WTC11 (cell line): Measurements from ENCODE around the gene MMP17. TPM values are rescaled to one million over a fixed set of nuclear protein-coding genes. Genes with fewer than 3 reads are reported as not detected.

Source experiments
- ATAC-seq: fragments of 200-7000 bp; cut with Tn5 transposase; 2 replicates; pipeline ENCODE4 v1.10.0; 2021; ENCODE audit warnings: mild to moderate bottlenecking, moderate library complexity
- CTCF ChIA-PET: fragments of 300-600 bp; sonication (Branson Sonifier 250); formaldehyde crosslinking; loops from one replicate; lab custom pipeline; 2021; ENCODE audit warnings: antibody characterized with exemption; lab: Charles Lee
- POLR2A ChIA-PET: fragments of 350-600 bp; sonication (Branson Sonifier 250); formaldehyde crosslinking; loops from one replicate; lab custom pipeline; 2021; ENCODE audit warnings: antibody characterized with exemption; lab: Charles Lee
- DNase-seq: peaks from one replicate; pipeline ENCODE4 v3.0.0; 2021; ENCODE audit warnings: low spot score
- H3K27ac Mint-ChIP-seq: 2 replicates; pipeline ENCODE4 v1.8.0; 2021; ENCODE audit warnings: mixed read lengths
- H3K27me3 Mint-ChIP-seq: 2 replicates; pipeline ENCODE4 v1.8.0; 2021; ENCODE audit warnings: low read depth, mild to moderate bottlenecking, moderate library complexity, mixed read lengths
- H3K36me3 Mint-ChIP-seq: 2 replicates; pipeline ENCODE4 v1.8.0; 2021; ENCODE audit warnings: mixed read lengths
- H3K4me1 Mint-ChIP-seq: 2 replicates; pipeline ENCODE4 v1.8.0; 2022; ENCODE audit warnings: mixed read lengths
- H3K4me3 Mint-ChIP-seq: 2 replicates; pipeline ENCODE4 v1.8.0; 2021; ENCODE audit warnings: mild to moderate bottlenecking, moderate library complexity, mixed read lengths
- H3K9me3 Mint-ChIP-seq: 2 replicates; pipeline ENCODE4 v1.8.0; 2021; ENCODE audit warnings: mixed read lengths
- E2F1 ChIP-seq: sonication (generic); formaldehyde crosslinking; IDR thresholded peaks from 2 replicates; pipeline ENCODE4 v1.8.0; 2022; ENCODE audit warnings: mild to moderate bottlenecking, missing genetic modification reagents
- HMGA2 ChIP-seq: fragments of 250-450 bp; sonication (Bioruptor Pico); IDR thresholded peaks from 2 replicates; pipeline ENCODE4 v1.4.0; 2021; ENCODE audit warnings: mild to moderate bottlenecking, moderate library complexity
- MLX ChIP-seq: sonication (generic); formaldehyde crosslinking; IDR thresholded peaks from 2 replicates; pipeline ENCODE4 v1.8.1; 2023; ENCODE audit warnings: mild to moderate bottlenecking, missing genetic modification reagents, moderate library complexity
- NR1H2 ChIP-seq: sonication (generic); formaldehyde crosslinking; IDR thresholded peaks from 2 replicates; pipeline ENCODE4 v1.9.0; 2021; ENCODE audit warnings: mild to moderate bottlenecking, moderate library complexity, missing genetic modification reagents
- PRDM15 ChIP-seq: sonication (generic); formaldehyde crosslinking; IDR thresholded peaks from 2 replicates; pipeline ENCODE4 v1.8.0; 2022; ENCODE audit warnings: missing genetic modification reagents
- SMAD4 ChIP-seq: sonication (generic); formaldehyde crosslinking; IDR thresholded peaks from 2 replicates; pipeline ENCODE4 v1.8.0; 2022; ENCODE audit warnings: mild to moderate bottlenecking, missing genetic modification reagents
- USF2 ChIP-seq: sonication (generic); formaldehyde crosslinking; IDR thresholded peaks from 2 replicates; pipeline ENCODE4 v1.8.1; 2023; ENCODE audit warnings: mild to moderate bottlenecking, missing genetic modification reagents, moderate library complexity
- ZNF263 ChIP-seq: sonication (generic); formaldehyde crosslinking; IDR thresholded peaks from 2 replicates; pipeline ENCODE4 v1.8.1; 2022; ENCODE audit warnings: low read depth, mild to moderate bottlenecking, moderate library complexity, missing genetic modification reagents
- total RNA-seq: library from RNA; stranded (reverse); gene quantifications from 3 replicates; pipeline ENCODE4 v1.2.3, GENCODE V29; 2021
- TF ChIP-seq, protein P1 (sequence below): fragments of 250-450 bp; sonication (Bioruptor Pico); IDR thresholded peaks from 2 replicates; pipeline ENCODE4 v1.9.0; 2021; ENCODE audit warnings: moderate library complexity, mild to moderate bottlenecking, inconsistent platforms, borderline replicate concordance

MMP17 gene
- total RNA-seq, 1 experiment from 2014 or later = 67.1 TPM

DNA sequence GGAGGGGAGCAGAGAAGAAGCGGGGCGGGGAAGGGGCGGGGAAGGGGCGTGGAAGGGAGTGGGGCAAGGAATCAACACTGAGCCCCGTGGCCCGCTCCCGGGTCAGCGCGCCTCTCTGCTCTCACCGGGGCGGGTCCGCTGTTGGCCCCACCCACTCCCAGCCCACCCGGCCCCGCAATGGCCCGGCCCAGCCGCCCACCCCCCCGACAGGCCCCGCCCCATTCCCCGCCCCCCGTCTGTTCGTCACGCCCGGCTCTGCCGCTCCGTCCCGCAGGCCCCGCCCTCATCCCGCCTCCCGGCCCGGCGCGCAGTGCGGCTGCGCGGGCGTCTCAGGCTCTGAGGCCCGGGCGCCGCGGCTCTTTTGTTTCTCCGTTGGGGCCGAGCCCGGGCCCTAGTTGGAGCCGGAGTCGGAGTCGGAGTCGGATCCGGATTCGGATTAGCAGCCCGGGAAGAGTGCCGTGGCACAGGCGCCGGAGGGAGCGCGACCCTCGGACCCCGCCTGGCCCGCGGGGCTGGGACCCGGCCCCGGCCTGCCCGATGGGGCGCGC, 66.2 kb downstream of the MMP17 start, which contains the start of gene ULK1 (continued):
- TF ChIP-seq E2F1 (CRISPR knock-in tag) (no peak), HMGA2 (CRISPR knock-in tag) (no peak), PRDM15 (peak; percentile 74), ZNF263 (CRISPR knock-in tag) (no peak), NR1H2 (CRISPR knock-in tag) (no peak), USF2 (CRISPR knock-in tag) (no peak), SMAD4 (CRISPR knock-in tag) (no peak), MLX (CRISPR knock-in tag) (no peak)
- TF ChIP-seq, protein P1, sequence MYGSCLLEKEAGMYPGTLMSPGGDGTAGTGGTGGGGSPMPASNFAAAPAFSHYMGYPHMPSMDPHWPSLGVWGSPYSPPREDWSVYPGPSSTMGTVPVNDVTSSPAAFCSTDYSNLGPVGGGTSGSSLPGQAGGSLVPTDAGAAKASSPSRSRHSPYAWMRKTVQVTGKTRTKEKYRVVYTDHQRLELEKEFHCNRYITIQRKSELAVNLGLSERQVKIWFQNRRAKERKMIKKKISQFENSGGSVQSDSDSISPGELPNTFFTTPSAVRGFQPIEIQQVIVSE (CRISPR knock-in tag) = no peak

- Mint-ChIP-seq H3K4me3 (peak overlapping the region; percentile 71), H3K9me3 (no peaks in the 10 kb centered on the region), H3K4me1 (peaks cover 8% of the 10 kb centered on the region; the same call in 1 of the 2 replicates), H3K27me3 (no peaks in the 10 kb centered on the region; the same call in 1 of the 2 replicates), H3K36me3 (no peaks in the 10 kb centered on the region), H3K27ac (peak overlapping the region; percentile 84)
- ATAC-seq = no peak
- ChIA-PET CTCF (no interaction called here), POLR2A (no interaction called here)
- DNase-seq = no peak
- TF ChIP-seq PRDM15 = peak; percentile 89
- TF ChIP-seq MLX (CRISPR knock-in tag) = no peak
Observed at GRCh38 chr12:131894981-131895639, 66.9 kb downstream of the MMP17 start.
